HG03064 (cell line): ENCODE measurements around the gene CNPY4.
A peak's percentile ranks its signal among the peaks of the same experiment; 100 is the strongest.

Experiments
- ATAC-seq: cut with Tn5 transposase; IDR thresholded peaks from one replicate; pipeline ENCODE4 v1.9.1; 2021; ENCODE audit warnings: low read depth; ENCODE audit not compliant: unreplicated experiment

Gene CNPY4, protein sequence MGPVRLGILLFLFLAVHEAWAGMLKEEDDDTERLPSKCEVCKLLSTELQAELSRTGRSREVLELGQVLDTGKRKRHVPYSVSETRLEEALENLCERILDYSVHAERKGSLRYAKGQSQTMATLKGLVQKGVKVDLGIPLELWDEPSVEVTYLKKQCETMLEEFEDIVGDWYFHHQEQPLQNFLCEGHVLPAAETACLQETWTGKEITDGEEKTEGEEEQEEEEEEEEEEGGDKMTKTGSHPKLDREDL

DNA sequence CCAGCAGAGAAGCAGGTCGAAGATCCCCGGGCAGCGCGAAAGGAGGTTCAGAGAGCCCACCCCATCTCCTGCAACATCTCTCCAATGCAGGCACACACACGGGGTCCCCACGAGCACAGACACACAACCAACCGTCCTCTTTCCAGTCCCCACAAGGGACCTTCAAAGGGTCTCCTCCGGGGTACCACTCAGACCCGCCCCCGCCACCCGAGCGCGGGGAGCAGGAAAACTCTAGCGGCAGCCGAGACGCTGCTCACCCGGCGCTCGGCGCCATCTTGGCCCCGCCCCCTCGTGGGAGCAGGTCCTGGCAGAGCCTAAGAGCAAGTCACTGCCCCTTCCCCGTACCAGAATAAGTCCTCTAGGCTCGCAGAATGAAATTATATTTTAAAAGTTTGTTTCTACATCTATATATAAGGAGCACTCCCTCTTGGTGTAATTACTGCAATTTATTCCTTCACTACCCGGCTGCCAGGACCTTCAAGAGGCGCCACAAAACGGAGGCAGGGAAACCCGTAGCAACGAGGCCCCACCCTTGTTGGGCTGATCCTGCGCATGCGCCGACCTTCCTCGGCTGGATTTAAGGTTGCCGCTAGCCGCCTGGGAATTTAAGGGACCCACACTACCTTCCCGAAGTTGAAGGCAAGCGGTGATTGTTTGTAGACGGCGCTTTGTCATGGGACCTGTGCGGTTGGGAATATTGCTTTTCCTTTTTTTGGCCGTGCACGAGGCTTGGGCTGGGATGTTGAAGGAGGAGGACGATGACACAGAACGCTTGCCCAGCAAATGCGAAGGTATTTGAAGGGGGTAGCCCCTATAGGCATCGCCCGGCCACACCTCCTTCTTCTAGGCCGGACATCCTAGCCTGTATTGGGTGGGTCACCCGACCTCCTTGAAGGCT lies at the start of gene CNPY4, which contains the start of gene TAF6:
CNPY4 (plus strand) TSS at position 563 of the 898 bp plus-strand sequence; CDS start at position 674, 111 bp downstream.
TAF6 (minus strand) TSS at position 287 of the 898 bp plus-strand sequence. CDS start 5,149 bp downstream, outside the sequence.
- peak; percentile 58 for ATAC-seq

DNA sequence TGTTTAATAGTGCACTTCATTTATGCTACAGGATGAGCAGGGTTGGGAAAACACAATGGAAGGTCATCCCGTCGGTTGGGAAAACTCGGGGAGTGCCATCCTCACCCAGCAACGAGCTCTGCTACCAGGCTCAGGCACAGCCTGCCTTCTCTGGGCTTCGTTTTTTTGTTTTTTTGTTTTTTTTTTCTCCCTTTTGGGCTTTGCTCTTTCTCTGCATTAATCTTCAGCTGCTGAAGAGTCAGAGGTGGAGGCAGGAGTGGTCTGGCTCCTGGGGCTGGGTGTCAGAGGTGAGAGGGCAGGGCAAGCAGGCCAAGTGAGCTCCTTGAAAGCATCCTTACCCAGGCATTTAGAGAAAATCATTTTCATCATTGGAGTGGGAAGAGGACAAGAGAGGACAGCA lies 49.4 kb upstream of the CNPY4 start:
- no peak for ATAC-seq

DNA sequence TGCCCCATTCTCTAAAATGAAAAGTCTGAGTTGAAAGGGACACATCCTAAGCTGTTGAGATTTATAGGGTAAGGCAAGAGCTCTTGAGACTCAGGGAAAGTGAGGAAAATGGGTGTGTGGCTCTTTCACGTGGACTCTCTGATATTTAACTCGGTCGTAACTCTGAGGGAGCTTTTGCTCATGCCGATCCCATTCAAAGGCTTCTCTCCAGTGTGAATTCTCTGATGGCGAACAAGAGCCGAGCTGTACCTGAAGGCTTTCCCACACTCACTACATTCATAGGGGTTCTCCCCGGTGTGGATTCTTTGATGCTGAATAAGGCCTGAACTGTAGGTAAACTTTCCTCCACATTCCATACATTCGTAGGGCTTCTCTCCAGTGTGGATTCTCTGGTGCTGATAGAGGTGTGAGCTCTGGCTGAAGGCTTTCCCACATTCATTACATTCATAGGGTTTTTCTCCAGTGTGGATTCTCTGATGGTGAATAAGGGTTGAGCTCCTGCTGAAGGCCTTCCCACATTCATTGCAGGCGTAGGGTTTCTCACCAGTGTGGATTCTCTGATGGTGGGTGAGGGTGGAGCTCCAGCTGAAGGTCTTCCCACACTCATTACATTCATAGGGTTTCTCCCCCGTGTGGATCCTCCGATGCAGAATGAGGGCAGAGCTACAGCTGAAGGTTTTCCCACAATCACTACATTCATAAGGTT lies 48.3 kb upstream of the CNPY4 start:
- no peak for ATAC-seq

DNA sequence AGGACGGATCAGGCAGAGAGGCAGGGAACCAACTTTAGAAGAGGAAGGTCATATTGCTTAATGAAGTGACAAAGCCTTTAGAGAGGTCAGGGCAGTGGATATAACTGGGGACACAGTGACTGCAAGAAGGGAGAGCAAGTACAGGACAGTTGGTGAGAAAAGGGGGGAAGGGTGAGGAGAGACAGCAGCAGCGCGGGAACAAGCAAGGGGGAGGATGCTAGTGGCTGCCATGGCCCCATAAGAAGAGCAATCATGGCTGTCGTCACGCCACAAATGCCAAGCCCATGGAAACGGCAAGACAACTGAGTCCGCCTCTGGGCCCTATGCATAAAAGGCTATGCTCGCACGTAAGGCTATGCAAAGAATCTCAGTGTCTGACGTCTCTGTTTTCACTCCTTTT lies 47.0 kb upstream of the CNPY4 start:
- no peak for ATAC-seq

DNA sequence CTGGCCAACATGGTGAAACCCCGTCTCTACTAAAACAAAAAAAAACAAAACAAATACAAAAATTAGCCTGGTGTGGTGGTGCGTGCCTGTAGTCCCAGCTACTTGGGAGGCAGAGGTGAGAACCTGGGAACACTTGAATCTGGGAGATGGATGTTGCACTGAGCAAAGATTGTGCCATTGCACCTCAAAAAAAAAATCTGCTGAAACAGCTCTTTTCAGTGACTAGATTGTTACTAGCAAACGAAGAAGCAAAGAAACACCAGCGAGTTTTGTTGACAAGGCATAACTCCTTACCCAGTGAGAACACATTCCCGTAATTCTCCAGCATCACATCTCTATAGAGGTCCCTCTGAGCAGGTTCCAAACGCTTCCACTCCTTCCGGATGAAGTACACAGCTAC lies 44.6 kb upstream of the CNPY4 start:
- ATAC-seq: no peak

DNA sequence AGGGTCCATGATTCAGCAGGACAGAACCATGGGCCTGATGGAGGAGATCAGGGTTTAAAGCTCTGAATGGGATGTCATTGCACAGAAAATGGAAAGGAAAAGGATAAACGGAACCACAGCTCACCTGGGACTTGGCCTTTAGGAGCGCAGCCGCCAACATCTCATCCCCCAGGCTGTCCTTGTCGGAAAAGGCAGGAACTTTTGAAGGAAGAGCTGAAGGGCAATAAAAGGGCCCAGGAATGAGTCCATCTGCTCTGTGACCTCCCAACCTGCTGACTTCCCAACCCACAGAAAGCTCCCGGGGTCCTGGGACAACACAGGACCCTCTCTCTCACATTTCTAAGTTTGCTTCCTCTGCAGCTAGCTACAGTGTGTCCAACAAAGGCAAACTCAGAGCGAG lies 44.0 kb upstream of the CNPY4 start:
- no peak for ATAC-seq

DNA sequence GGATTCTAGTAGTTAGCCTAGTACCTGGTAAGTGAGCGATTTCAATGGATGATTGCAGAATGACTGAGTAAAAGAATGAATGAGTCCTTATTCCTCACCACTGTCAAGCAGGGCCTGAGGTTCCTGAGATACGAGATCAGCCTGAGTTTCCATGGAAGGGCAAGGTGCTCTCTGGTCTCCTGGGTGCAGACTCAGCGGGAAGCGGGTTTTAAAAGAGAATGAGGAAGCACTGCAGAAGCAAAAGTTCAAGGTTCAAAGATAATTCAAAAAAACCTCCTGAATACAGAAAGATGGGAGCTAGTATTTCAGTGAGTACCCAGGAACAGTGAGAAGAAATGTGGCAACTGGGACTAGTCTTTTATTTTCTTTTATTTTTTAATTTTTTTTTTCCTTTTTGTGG lies 42.2 kb upstream of the CNPY4 start:
- no peak for ATAC-seq

DNA sequence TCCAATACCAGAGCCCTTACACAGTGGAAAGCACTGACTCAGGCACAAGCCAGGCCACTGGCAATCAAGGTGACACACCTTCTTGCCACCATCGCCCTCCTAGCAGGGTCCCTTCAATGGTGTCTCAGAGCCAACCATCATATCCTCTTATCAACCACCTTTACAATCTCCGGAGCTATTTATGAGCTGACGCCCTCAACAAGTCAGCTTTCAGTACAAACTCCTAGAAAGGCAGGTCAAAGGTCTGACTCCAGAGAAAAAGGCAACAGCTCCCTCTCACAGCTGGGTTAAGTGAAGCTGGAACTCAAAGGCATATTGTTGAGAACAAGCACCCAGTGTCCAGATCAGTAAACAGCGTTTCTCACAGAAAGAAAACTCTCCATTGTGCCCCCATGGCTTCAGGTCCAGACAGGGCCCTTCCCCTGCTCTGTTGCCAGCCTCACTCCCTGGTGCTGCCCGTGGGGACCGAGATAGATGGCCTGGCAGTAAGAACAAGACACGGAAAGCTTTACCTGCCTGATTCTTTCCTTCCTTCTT lies 40.3 kb upstream of the CNPY4 start:
- ATAC-seq: no peak

DNA sequence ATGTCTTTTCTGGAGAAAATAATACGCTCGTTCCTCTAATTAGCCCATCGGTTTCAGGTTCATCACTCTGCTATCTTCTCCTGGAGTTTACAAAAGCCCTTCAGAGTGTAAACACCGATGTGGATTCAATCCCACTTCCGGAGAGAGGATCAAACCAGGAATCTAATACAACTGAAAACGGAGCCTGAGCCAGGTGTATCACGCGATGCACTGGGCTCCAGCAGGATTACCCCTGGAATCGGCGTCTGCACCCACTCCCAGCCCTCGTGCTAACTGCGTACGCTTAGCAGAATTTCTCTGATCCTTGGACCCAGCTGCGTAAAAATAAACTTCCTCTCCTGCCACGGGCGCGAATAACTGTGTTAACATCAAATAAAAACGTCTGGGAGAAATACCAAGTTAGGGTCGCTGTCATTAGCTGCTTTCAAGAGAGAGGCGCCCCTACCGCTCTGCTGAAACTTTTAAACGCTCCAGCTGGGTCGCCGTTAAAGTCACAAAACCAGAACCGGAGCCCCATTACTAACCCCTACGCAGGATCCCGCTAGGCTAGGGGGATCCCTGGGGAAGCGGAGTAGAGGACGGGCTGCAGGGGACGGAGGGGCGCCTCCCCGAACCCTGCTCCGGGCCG lies 38.4 kb upstream of the CNPY4 start:
- peak; percentile 5 for ATAC-seq

DNA sequence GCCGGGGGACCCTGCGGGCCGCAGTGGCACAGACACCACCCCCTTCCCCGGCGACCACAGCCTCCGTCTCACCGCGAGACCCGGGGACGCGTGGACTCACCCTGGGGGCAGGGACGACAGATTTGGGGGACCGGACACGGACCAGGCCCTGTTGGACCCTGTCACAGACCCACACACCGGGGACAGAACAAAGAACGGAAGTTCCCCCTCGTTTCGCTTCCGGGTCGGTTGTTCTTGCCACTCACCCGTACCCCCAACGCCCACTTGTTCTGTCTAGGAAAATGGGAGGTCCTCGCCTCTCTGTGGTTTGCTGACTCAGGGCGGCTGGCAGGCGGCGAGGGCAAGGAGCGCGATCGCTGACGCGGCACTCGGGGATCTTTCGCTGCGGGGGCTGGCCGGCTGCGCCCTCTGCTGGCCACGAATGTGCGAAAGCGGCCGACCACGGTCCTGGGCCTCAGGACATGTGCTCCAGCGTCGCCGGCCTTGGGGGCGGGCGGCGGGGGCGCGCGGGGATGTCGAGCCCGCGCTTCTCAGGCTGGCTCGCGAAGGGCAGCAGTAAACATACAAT lies 37.8 kb upstream of the CNPY4 start, which contains the start of gene ZNF3:
ZNF3 (minus strand) TSS at position 189 of the 568 bp plus-strand sequence. CDS start 4,366 bp downstream, outside the sequence.
- ATAC-seq: peak; percentile 75

DNA sequence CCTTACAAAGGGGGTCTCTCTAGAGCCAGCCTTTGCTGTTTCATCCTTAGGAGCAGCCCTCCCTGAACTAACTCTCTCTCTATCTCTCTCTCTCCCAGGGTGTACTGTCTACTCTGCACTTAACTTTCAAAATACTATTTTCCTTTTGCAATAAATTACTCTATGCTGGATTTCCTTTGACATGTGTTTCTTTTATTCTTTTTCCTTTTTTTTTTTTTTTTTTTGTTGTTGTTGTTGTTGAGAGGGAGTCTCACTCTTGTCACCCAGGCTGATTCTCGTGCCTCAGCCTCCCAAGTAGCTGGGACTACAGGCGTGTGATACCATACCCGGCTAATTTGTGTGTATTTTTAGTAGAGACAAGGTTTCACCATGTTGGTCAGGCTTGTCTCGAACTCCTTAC lies 36.5 kb upstream of the CNPY4 start:
- ATAC-seq: no peak

DNA sequence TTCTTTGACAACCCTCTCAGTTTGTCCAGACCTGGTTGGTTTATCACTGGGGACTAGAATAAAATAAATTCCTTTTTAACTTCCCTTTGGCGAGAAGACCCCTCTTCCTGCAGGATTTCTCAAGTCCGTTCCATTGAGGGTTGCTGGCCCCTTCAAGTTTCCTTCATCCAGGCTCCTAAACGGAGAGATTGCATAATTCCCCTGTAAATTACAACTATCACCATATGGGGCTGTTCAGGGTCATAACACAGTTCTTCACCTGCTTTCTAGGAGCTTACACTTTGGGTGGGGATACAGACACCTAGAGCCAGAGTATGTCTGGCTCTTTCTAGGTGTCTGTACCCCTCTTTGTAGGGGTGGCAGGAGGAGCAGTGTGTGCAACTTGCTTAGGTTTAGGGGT lies 33.9 kb upstream of the CNPY4 start:
- no peak for ATAC-seq

DNA sequence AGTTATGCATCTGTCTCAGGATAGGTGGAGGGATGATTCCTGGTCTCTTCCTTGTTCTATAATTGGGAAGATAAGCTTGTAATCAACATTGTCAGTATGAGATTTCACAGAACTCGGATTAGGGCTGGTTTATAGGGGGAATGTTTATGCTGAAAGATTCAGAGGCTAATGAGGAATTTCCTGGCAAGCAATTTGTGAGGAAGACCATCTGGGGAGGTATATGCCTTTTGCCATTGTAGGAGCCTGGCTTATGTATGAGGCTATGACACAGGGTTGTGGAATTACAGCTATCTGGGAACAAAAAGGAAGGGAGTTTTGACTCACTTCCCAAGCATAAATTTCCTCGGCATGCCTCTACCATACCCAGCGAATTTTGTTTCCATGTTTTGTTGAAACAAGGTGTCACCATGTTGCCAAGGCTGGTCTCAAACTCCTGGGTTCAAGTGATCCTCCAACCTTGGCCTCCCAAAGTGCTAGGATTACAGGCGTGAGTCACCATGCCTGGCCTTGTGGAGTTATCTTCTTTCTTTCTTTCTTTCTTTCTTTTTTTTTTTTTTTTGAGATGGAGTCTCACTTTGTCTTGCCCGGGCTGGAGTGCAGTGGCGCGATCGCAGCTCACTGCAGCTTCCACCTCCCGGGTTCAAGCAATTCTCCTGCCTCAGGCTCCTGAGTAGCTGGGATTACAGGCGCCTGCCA lies 32.2 kb upstream of the CNPY4 start:
- no peak for ATAC-seq

DNA sequence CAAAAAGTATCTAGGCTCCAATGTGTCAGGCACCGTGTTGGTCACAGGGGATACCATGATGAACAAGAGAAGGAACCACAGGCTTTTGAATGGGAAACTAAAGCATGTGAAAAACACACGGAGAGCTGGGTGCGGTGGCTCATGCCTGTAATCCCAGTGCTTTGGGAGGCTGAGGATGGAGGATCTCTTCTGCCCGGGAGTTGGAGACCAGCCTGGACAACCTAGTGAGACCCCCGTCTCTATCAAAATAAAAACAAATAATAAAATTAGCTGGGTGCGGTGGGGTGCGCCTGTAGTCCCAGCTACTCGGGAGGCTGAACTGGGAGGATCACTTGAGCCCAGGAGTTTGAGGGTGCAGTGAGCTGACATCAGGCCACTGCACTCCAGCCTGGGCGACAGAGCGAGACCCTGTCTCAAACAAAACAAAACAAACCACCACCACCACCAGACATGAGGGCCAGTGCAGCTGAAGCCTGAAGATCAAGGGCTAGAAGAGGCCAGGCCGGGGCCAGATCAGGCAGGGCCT lies 31.3 kb upstream of the CNPY4 start:
- ATAC-seq: no peak

DNA sequence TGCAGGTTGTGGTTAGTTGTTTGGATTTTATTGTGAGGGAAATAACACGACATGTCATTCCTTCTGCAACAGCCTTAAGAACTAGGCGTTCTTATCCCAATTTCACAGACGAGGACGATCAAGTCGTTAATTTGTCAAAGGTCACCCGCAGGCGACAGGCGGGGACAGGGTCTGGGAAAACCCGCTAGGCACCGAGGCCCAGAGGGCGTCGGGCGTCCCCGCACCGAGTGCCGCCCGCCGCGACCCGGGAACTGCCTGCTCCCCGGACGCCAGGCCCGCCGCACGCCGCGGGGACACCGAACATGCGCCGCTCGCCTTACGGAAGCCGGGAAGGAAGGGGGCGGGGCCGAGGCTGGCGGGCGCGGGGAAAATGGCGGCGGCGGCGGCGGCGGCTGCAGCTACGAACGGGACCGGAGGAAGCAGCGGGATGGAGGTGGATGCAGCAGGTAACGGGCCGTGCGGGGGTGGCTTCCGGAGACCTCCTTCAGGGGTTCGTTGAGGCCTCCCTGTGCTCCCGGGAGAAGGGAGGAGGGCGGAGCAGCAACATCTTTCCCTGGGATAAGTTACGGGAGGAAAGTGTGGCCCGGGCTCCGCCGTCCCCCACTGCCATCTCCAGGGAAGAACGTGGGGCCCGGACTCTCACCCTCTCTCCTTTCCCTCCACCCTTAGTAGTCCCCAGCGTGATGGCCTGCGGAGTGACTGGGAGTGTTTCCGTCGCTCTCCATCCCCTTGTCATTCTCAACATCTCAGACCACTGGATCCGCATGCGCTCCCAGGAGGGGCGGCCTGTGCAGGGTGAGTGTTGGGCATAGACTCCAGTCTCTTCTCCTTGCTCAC lies 30.6 kb upstream of the CNPY4 start, which contains the start of gene COPS6:
COPS6 (plus strand) TSS at position 349 of the 837 bp plus-strand sequence; CDS start at position 371, 22 bp downstream.
- ATAC-seq: no peak

DNA sequence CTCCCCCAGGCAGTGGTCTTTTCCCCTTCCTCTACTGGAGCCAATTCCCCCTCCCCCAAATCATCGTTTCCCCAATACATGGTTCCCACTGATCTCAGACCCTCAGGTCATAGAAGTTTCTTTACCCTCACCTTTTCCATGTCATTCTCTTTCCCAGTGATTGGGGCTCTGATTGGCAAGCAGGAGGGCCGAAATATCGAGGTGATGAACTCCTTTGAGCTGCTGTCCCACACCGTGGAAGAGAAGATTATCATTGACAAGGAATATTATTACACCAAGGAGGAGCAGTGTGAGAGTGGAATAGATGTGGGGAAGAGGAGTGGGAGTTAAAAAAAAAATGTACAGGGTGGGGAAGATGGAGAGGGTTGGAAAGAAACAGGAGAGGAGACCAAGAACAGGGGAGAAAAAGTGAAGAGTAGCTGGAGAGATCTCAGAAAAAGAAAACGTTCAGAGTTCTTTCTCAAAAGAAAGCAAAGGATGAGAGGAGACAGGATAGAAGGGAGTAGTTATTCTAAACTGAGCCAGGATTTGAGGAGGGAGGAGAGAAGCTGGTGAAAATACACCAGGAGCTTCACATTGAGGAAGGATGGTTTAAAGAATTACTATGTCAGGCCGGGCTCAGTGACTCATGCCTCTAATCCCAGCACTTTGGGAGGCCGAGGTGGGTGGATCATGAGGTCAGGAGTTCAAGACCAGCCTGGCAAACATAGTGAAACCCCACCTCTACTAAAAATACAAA lies 29.8 kb upstream of the CNPY4 start:
- ATAC-seq: no peak
